Stimulated activated CD4-positive, alpha-beta T cell treated with anti-CD3 and anti-CD28 coated beads, Interleukin-4, amount 100 ng/mL, for 48 hours (primary cell): ENCODE data around the gene TP53INP2.
A peak's percentile ranks its signal among the peaks of the same experiment; 100 is the strongest.
"Not testable (repeated sequence)": the region's sequence is repeated elsewhere in the genome, so short reads cannot be mapped to it uniquely, and the experiment has no call there.

Experiments
- DNase-seq, 2 donors: peaks; one replicate each; pipeline ENCODE4 v3.0.0-alpha.2; 2020; ENCODE audit warnings: low read depth in 2 of 2

The TP53INP2 gene

GRCh38 chr20:34704177-34705007, at the start of gene TP53INP2:
TP53INP2 (plus strand) TSS chr20:34704344; CDS start chr20:34708740, 4,396 bp downstream.
- DNase-seq = peak; percentile 74 to 77

- DNase-seq = not testable (repeated sequence)
Measured at GRCh38 chr20:34658654-34659053, 45.5 kb upstream of the TP53INP2 start.

- not testable (repeated sequence) for DNase-seq
Measured at GRCh38 chr20:34661811-34662210, 42.3 kb upstream of the TP53INP2 start.

DNA sequence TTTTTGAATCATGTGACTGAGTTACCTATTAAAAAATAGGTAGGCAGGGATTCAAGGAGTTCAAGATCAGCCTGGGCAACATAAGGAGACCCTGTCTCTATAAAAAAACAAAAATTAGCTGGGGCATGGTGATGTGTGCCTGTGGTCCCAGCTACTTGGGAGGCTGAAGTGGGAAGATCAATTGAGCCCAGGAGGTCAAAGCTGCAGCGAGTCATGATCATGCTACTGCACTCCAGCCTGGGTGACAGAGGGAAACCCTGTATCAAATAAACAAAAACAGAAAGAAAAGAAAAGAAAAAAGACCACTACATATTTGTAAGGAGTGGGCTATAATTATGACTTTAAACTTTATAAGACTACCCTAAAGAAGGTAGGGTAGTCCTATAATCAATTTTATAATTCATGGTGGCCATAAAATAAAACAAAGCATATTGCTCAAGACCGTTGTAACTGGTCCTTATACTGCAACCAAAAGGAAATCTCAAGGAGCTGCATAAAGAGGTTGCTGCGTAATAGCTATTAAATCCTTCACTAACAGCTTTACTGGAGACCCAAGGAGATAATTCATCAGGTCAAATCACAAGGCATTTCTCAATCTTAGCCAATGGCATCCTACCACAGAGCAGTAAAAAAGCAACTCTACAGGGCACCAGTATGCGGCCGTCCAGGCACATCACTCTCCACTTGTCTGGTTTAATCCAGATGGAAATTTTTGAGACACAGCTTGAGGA, 40.8 kb upstream of the TP53INP2 start:
- DNase-seq = no peak

DNA sequence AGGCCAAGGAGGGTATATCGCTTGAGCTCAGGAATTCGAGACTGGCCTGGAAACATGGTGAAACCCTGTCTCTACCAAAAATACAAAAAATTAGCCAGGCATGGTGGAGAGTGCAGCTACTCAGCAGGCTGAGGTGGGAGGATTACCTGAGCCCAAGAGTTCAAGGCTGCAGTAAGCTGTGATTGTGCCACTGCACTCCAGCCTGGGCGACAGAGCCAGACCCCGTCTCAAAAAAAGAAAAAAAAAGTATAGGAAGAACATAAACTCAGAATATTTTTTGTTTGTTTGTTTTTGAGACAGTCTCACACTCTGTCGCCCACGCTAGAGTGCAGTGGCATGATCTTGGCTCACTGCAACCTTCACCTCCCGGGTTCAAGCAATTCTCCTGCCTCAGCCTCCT, 39.4 kb upstream of the TP53INP2 start:
- not testable (repeated sequence) for DNase-seq

GRCh38 chr20:34669094-34669493, 35.0 kb upstream of the TP53INP2 start:
- no peak for DNase-seq

- no peak for DNase-seq
Measured at GRCh38 chr20:34673412-34673811, 30.7 kb upstream of the TP53INP2 start.

DNA sequence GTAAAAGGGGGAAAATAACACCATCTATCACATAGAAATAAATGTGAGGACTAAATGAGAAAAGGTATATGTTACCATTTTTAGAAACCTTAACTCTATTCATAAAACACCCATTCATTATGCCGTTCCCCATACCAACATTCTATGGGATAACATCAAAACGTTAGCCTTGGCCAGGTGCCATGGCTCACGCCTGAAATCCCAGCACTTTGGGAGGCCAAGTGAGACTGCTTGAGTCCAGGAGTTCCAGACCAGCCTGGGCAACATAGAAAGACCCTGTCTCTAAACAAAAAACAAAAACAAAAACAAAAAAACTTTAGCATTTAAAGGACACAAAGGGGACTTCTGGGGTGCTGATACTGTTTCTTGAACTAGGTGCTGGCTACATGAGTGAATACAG, 28.6 kb upstream of the TP53INP2 start:
- DNase-seq = no peak

- no peak for DNase-seq
Measured at GRCh38 chr20:34675993-34676641, 28.0 kb upstream of the TP53INP2 start.

GRCh38 chr20:34676642-34677373, 27.3 kb upstream of the TP53INP2 start, which contains the start of gene PIGU:
PIGU (minus strand) TSS chr20:34677092; CDS start chr20:34677085, 7 bp downstream.
- DNase-seq = peak; percentile 93 to 95

DNA sequence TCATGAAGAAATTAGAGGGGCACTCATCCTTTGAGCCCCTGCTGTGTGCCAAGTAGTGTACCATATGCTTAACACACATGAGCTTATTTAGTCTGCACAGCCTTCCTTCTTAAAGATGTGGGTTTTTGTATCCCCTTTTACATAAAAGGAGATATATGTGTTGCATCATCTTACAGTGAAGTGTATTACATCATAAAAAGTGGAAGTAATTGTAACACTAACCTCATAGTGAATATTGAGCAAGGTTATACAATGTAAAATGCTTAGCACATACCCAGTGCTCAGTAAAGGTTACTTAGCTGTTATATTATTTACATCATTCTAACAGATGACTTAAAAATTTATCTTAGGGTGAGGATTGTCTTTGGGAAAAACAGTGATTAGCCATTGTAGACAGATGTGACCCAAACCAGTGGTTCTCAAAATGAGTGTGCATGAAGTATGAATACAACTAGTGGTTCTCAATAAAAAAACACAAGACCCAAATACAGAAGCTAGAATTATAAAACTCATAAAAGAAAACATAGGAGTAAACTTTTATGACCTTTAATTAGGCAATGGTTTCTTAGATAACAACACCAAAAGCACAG, 23.5 kb upstream of the TP53INP2 start:
- DNase-seq = no peak

DNA sequence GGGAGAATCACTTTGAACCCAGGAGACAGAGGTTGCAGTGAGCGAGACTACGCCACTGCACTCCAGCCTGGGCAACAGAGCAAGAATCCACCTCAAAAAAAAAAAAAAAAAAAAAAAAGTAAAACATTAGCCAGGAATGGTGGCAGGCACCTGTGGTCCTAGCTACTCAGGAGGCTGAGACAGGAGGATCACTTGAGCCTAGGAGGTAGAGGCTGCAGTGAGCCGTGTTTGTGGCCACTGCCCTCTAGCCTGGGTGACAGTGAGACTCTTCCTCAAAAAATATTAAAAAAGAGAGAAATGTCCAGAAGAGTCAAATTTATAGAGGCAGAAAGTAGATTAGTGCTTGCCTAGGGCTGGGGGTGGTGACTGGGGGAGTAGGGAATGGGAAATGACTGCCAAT, 20.5 kb upstream of the TP53INP2 start:
- no peak for DNase-seq

DNA sequence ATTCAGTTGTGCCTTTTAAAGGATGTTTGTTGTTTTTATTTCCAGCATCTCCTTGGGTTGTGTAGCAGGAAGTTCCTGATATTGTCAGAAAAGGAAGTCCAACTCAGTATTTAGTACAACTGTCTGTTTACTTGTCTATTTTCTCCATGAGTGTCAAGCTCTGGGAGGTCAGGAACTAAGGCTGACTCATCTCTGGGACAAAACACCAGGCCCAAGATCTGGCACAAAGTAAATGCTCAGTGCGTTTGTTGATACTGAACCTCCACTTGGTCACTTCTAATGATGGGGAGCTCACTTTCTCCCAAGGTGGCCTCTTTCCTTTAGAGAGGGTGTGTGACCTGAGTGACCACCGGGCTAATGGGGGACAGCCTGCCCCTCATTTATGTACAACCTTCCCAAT, 14.7 kb upstream of the TP53INP2 start:
- no peak for DNase-seq

- no peak for DNase-seq
Measured at GRCh38 chr20:34691838-34692237, 12.3 kb upstream of the TP53INP2 start.

GRCh38 chr20:34693414-34693813, 10.7 kb upstream of the TP53INP2 start:
- DNase-seq = no peak

DNA sequence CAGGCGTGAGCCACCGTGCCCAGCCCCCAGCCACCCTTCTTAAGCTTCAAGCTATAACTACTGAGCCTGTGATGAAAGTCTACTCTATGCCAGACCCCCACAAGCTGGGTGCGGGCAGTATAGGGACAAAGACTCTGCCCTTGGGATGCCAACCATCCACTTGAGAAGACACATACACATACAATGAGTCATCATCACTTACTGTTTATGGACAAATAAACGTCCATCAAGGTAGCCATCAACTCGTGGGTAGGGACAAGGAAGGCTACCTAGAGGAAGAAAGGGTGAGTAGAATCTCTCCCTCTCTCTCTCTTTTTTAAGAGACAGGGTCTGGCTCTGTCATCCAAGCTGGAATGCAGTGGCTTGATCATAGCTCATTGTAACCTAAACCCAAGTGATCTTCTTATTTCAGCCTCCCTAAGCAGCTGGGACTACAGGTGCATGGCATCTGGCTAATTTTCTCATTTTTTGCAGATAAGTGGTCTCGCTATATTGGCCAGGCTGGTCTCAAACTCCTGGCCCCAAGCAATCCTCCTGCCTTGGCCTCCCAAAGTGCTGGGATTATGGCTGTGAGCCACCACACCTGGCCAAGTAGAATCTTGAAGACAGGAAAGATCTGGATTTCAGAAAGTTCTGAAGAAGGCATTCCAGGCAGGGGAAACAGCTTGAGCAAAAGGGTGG, 2.6 kb upstream of the TP53INP2 start:
- DNase-seq = no peak

DNA sequence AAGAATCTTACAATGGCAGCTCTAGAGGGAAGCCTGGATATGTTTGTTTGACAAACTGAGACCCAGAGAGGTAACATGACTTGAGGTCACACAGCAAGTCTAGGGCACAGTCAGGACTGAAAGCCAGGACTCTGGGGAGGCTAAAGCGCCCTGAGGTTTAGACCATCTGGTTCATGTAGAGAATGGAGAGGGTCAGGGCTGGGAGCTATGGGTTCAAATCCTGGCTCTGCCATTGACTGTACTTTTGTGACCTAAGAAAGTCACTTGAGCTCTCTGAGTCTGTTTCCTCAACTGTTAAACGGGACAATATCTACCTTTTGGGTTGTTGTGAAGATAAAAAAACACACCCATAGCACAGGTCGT, 1.1 kb upstream of the TP53INP2 start:
- no peak for DNase-seq

DNA sequence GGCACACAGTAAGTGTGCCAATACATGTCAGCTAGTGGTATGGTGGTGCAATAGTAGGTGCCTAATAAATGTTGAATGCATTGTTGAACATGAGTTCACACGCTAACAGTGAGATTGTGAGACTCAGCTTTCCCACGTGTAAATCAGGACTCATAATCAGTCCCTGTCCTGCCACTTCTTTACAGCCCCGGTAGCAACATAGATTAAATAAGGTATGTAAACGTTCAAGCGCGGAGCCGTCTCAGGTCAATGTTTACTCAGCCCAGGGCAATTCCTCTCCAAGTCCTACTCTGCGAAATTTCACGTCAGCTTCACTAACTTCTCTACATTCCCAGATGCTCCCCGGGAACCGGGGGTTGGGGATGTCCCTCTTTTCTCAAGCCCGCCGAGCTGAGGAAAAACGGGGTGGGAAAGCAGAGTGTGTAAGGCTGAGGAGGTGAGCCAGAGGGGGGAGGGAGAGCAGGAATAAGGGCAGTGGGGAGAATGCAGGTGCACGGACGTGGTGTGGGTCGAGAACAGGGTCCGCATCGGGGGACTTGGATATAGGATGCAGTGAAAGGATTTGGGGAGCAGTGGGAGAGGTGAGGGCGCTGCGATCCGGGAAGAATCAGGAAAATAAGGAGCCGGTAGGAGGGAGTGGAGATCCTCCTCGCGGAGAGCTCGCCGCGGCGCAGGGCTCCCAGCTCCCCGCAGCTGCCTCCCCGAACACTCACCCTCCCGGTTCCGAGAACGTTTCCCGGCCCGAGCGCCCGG, 544 bp upstream of the TP53INP2 start:
- DNase-seq = no peak

GRCh38 chr20:34705008-34705396, 858 bp downstream of the TP53INP2 start:
- DNase-seq = no peak
